Measurements from ENCODE around the gene IGHMBP2.

The IGHMBP2 gene

GRCh38 chr11:68982134-68982533, 78.4 kb downstream of the IGHMBP2 start:
- H3K4me2 ChIP-seq (ENCODE audit: insufficient read depth, low read length, poor library complexity, severe bottlenecking), result no peak overlapping the region
- no peak overlapping the region for H2BK15ac ChIP-seq (ENCODE audit: low read length)
- no peak overlapping the region for H2BK120ac ChIP-seq (ENCODE audit: low read depth, low read length)
- no peak overlapping the region for H3K4me3 ChIP-seq (ENCODE audit: low read length in 2 of 2)
- DNase-seq (ENCODE audit: low spot score), result no peak
- H2AK5ac ChIP-seq (ENCODE audit: low read depth, low read length), result no peak overlapping the region
- WGBS, 2 donors (ENCODE audit: extremely low coverage in 2 of 2, insufficient read length in 2 of 2, insufficient replicate concordance in 1 of 2), result no CpG with 5 or more reads among the region's 2 CpGs
- H3K36me3 ChIP-seq (replicated peaks in 1 of 2; ENCODE audit: control insufficient read depth in 2 of 2, insufficient read depth in 2 of 2, low read length in 2 of 2), result no peaks in the 10 kb centered on the region
- no peak overlapping the region for H2BK5ac ChIP-seq (ENCODE audit: low read length)
- no peak overlapping the region for H3K9ac ChIP-seq (ENCODE audit: low read depth, low read length, poor library complexity)
- H4K91ac ChIP-seq (ENCODE audit: low read depth, low read length, poor library complexity), result no peak overlapping the region
- H3K18ac ChIP-seq (ENCODE audit: low read length), result no peak overlapping the region
- no peaks in the 10 kb centered on the region for H3K9me3 ChIP-seq (replicated peaks in 1 of 2; ENCODE audit: control insufficient read depth in 2 of 2, insufficient read depth in 1 of 2, low read depth in 1 of 2, low read length in 2 of 2)
- no peak overlapping the region for H3K4ac ChIP-seq (ENCODE audit: low read length)
- H2AFZ ChIP-seq (ENCODE audit: low read length), result no peak overlapping the region
- no peak overlapping the region for H2BK12ac ChIP-seq (ENCODE audit: low read length)
- H3K27ac ChIP-seq (replicated peaks; ENCODE audit: low read length), result no peak overlapping the region
- no peak overlapping the region for H3K23ac ChIP-seq (ENCODE audit: low read depth, low read length, poor library complexity)
- no peak overlapping the region for H4K8ac ChIP-seq (ENCODE audit: low read depth, low read length)
- no peak overlapping the region for H3K14ac ChIP-seq (ENCODE audit: low read length)
- H3K79me1 ChIP-seq (ENCODE audit: low read depth, low read length), result no peaks in the 10 kb centered on the region
- peaks cover 0 to 22% (median 0%) of the 10 kb centered on the region in 3 experiments for H3K27me3 ChIP-seq (ENCODE audit: control insufficient read depth in 3 of 3, insufficient read depth in 3 of 3, low read depth in 1 of 3, low read length in 3 of 3)
- H3K4me1 ChIP-seq (ENCODE audit: control insufficient read depth in 2 of 2, insufficient read depth in 1 of 2, low read depth in 1 of 2, low read length in 2 of 2), result no peaks in the 10 kb centered on the region

- no peak overlapping the region for H3K18ac ChIP-seq (ENCODE audit: low read length)
- no peak overlapping the region for H3K14ac ChIP-seq (ENCODE audit: low read length)
- H2BK15ac ChIP-seq (ENCODE audit: low read length), result no peak overlapping the region
- peaks cover 0 to 12% (median 0%) of the 10 kb centered on the region in 3 experiments for H3K27me3 ChIP-seq (ENCODE audit: control insufficient read depth in 3 of 3, insufficient read depth in 3 of 3, low read depth in 1 of 3, low read length in 3 of 3)
- H3K9me3 ChIP-seq (replicated peaks in 1 of 2; ENCODE audit: control insufficient read depth in 2 of 2, insufficient read depth in 1 of 2, low read depth in 1 of 2, low read length in 2 of 2), result no peaks in the 10 kb centered on the region
- no peak overlapping the region for H4K8ac ChIP-seq (ENCODE audit: low read depth, low read length)
- no peaks in the 10 kb centered on the region for H3K4me1 ChIP-seq (ENCODE audit: control insufficient read depth in 2 of 2, insufficient read depth in 1 of 2, low read depth in 1 of 2, low read length in 2 of 2)
- WGBS, 2 donors (ENCODE audit: extremely low coverage in 2 of 2, insufficient read length in 2 of 2, insufficient replicate concordance in 1 of 2), result no CpG with 5 or more reads among the region's 6 CpGs
- no peak overlapping the region for H2AFZ ChIP-seq (ENCODE audit: low read length)
- H3K27ac ChIP-seq (replicated peaks; ENCODE audit: low read length), result no peak overlapping the region
- no peaks in the 10 kb centered on the region for H3K36me3 ChIP-seq (replicated peaks in 1 of 2; ENCODE audit: control insufficient read depth in 2 of 2, insufficient read depth in 2 of 2, low read length in 2 of 2)
- no peak overlapping the region for H2AK5ac ChIP-seq (ENCODE audit: low read depth, low read length)
- H2BK5ac ChIP-seq (ENCODE audit: low read length), result no peak overlapping the region
- no peak for DNase-seq (ENCODE audit: low spot score)
- H3K4me3 ChIP-seq (ENCODE audit: low read length in 2 of 2), result no peak overlapping the region
- H2BK12ac ChIP-seq (ENCODE audit: low read length), result no peak overlapping the region
- H3K9ac ChIP-seq (ENCODE audit: low read depth, low read length, poor library complexity), result no peak overlapping the region
- no peak overlapping the region for H3K4me2 ChIP-seq (ENCODE audit: insufficient read depth, low read length, poor library complexity, severe bottlenecking)
- H3K4ac ChIP-seq (ENCODE audit: low read length), result no peak overlapping the region
- no peak overlapping the region for H4K91ac ChIP-seq (ENCODE audit: low read depth, low read length, poor library complexity)
- no peaks in the 10 kb centered on the region for H3K79me1 ChIP-seq (ENCODE audit: low read depth, low read length)
- H3K23ac ChIP-seq (ENCODE audit: low read depth, low read length, poor library complexity), result no peak overlapping the region
- H2BK120ac ChIP-seq (ENCODE audit: low read depth, low read length), result no peak overlapping the region
Observed at GRCh38 chr11:68983801-68984200, 80.1 kb downstream of the IGHMBP2 start.

GRCh38 chr11:68987211-68987610, 83.5 kb downstream of the IGHMBP2 start:
- Histone ChIP-seq H3K27me3 (ENCODE audit: control insufficient read depth in 3 of 3, insufficient read depth in 3 of 3, low read depth in 1 of 3, low read length in 3 of 3) (peaks cover 0 to 15% (median 0%) of the 10 kb centered on the region in 3 experiments), H3K4me3 (ENCODE audit: low read length in 2 of 2) (no peak overlapping the region), H3K23ac (ENCODE audit: low read depth, low read length, poor library complexity) (no peak overlapping the region), H3K9me3 (replicated peaks in 1 of 2; ENCODE audit: control insufficient read depth in 2 of 2, insufficient read depth in 1 of 2, low read depth in 1 of 2, low read length in 2 of 2) (no peaks in the 10 kb centered on the region), H3K79me1 (ENCODE audit: low read depth, low read length) (no peaks in the 10 kb centered on the region), H2BK120ac (ENCODE audit: low read depth, low read length) (no peak overlapping the region), H2AK5ac (ENCODE audit: low read depth, low read length) (no peak overlapping the region), H3K4me2 (ENCODE audit: insufficient read depth, low read length, poor library complexity, severe bottlenecking) (no peak overlapping the region), H3K18ac (ENCODE audit: low read length) (no peak overlapping the region), H3K4ac (ENCODE audit: low read length) (no peak overlapping the region), H2BK5ac (ENCODE audit: low read length) (no peak overlapping the region), H3K27ac (replicated peaks; ENCODE audit: low read length) (no peak overlapping the region), H2AFZ (ENCODE audit: low read length) (no peak overlapping the region), H4K91ac (ENCODE audit: low read depth, low read length, poor library complexity) (no peak overlapping the region), H4K8ac (ENCODE audit: low read depth, low read length) (no peak overlapping the region), H3K4me1 (ENCODE audit: control insufficient read depth in 2 of 2, insufficient read depth in 1 of 2, low read depth in 1 of 2, low read length in 2 of 2) (no peaks in the 10 kb centered on the region), H2BK15ac (ENCODE audit: low read length) (no peak overlapping the region), H3K14ac (ENCODE audit: low read length) (no peak overlapping the region), H3K9ac (ENCODE audit: low read depth, low read length, poor library complexity) (no peak overlapping the region), H3K36me3 (replicated peaks in 1 of 2; ENCODE audit: control insufficient read depth in 2 of 2, insufficient read depth in 2 of 2, low read length in 2 of 2) (no peaks in the 10 kb centered on the region), H2BK12ac (ENCODE audit: low read length) (no peak overlapping the region)
- no peak for DNase-seq (ENCODE audit: low spot score)

GRCh38 chr11:68988491-68988890, 84.8 kb downstream of the IGHMBP2 start:
- no peak overlapping the region for H2BK12ac ChIP-seq (ENCODE audit: low read length)
- H3K18ac ChIP-seq (ENCODE audit: low read length), result no peak overlapping the region
- no peaks in the 10 kb centered on the region for H3K9me3 ChIP-seq (replicated peaks in 1 of 2; ENCODE audit: control insufficient read depth in 2 of 2, insufficient read depth in 1 of 2, low read depth in 1 of 2, low read length in 2 of 2)
- no peak for DNase-seq (ENCODE audit: low spot score)
- H2BK15ac ChIP-seq (ENCODE audit: low read length), result no peak overlapping the region
- no peak overlapping the region for H3K27ac ChIP-seq (replicated peaks; ENCODE audit: low read length)
- H4K91ac ChIP-seq (ENCODE audit: low read depth, low read length, poor library complexity), result no peak overlapping the region
- no peak overlapping the region for H3K4me2 ChIP-seq (ENCODE audit: insufficient read depth, low read length, poor library complexity, severe bottlenecking)
- H2BK5ac ChIP-seq (ENCODE audit: low read length), result no peak overlapping the region
- no peak overlapping the region for H3K9ac ChIP-seq (ENCODE audit: low read depth, low read length, poor library complexity)
- no peak overlapping the region for H2AK5ac ChIP-seq (ENCODE audit: low read depth, low read length)
- H3K4me3 ChIP-seq (ENCODE audit: low read length in 2 of 2), result no peak overlapping the region
- H3K36me3 ChIP-seq (replicated peaks in 1 of 2; ENCODE audit: control insufficient read depth in 2 of 2, insufficient read depth in 2 of 2, low read length in 2 of 2), result no peaks in the 10 kb centered on the region
- no peak overlapping the region for H3K4ac ChIP-seq (ENCODE audit: low read length)
- H3K23ac ChIP-seq (ENCODE audit: low read depth, low read length, poor library complexity), result no peak overlapping the region
- no peak overlapping the region for H2BK120ac ChIP-seq (ENCODE audit: low read depth, low read length)
- H2AFZ ChIP-seq (ENCODE audit: low read length), result no peak overlapping the region
- H3K4me1 ChIP-seq (ENCODE audit: control insufficient read depth in 2 of 2, insufficient read depth in 1 of 2, low read depth in 1 of 2, low read length in 2 of 2), result no peaks in the 10 kb centered on the region
- H4K8ac ChIP-seq (ENCODE audit: low read depth, low read length), result no peak overlapping the region
- H3K79me1 ChIP-seq (ENCODE audit: low read depth, low read length), result no peaks in the 10 kb centered on the region
- peaks cover 0 to 23% (median 0%) of the 10 kb centered on the region in 3 experiments for H3K27me3 ChIP-seq (ENCODE audit: control insufficient read depth in 3 of 3, insufficient read depth in 3 of 3, low read depth in 1 of 3, low read length in 3 of 3)
- no peak overlapping the region for H3K14ac ChIP-seq (ENCODE audit: low read length)

Data from neuronal stem cell (in vitro differentiated cells).